ENCODE data around the gene PDE6G. TPM values are rescaled to one million over a fixed set of nuclear protein-coding genes. Genes with fewer than 3 reads are reported as not detected.

Gene PDE6G
- total RNA-seq, 1 donor from 2014 or later: not detected

GRCh38 chr17:81660441-81660840 lies 4.1 kb upstream of the PDE6G start:
- Mint-ChIP-seq H3K27ac (no peak overlapping the region), H3K36me3 (no peaks in the 10 kb centered on the region), H3K9me3 (no peaks in the 10 kb centered on the region), H3K27me3 (ENCODE audit: insufficient read depth, low read depth) (no peaks in the 10 kb centered on the region), H3K4me1 (peaks cover 4% of the 10 kb centered on the region), H3K4me3 (no peak overlapping the region)
- Histone ChIP-seq H3K4me1 (peaks cover under 1% of the 10 kb centered on the region), H3K27ac (no peak overlapping the region), H3K79me2 (ENCODE audit: low read depth) (peaks cover 7% of the 10 kb centered on the region), H3K36me3 (no peaks in the 10 kb centered on the region), H3K4me3 (no peak overlapping the region), H3K9ac (no peak overlapping the region), H3F3A (ENCODE audit: low read depth) (peaks cover under 1% of the 10 kb centered on the region), H3K9me3 (ENCODE audit: low read depth) (no peaks in the 10 kb centered on the region), H3K4me2 (no peak overlapping the region), H3K27me3 (no peaks in the 10 kb centered on the region), H4K20me1 (ENCODE audit: low read depth) (no peaks in the 10 kb centered on the region), H2AFZ (replicated peaks) (no peak overlapping the region)
- no peak for TF ChIP-seq EZH2phosphoT487 (IDR thresholded peaks at IDR 0.05)
- TF ChIP-seq EZH2 (IDR thresholded peaks at IDR 0.05): no peak
- TF ChIP-seq CTCF (IDR thresholded peaks at IDR 0.05): no peak
- no peak for DNase-seq (ENCODE audit: low spot score)

GRCh38 chr17:81659038-81659437 lies 2.7 kb upstream of the PDE6G start:
- H3K27me3 ChIP-seq: no peaks in the 10 kb centered on the region
- no peak overlapping the region for H3K4me2 ChIP-seq
- no peaks in the 10 kb centered on the region for H4K20me1 ChIP-seq (ENCODE audit: low read depth)
- H3K9me3 ChIP-seq (ENCODE audit: low read depth): no peaks in the 10 kb centered on the region
- Mint-ChIP-seq H3K4me1 (peaks cover 3% of the 10 kb centered on the region), H3K27ac (no peak overlapping the region), H3K9me3 (no peaks in the 10 kb centered on the region), H3K36me3 (no peaks in the 10 kb centered on the region), H3K4me3 (no peak overlapping the region), H3K27me3 (ENCODE audit: insufficient read depth, low read depth) (no peaks in the 10 kb centered on the region)
- H3F3A ChIP-seq (ENCODE audit: low read depth): no peaks in the 10 kb centered on the region
- H3K36me3 ChIP-seq: no peaks in the 10 kb centered on the region
- H3K4me1 ChIP-seq: no peaks in the 10 kb centered on the region
- H3K79me2 ChIP-seq (ENCODE audit: low read depth): no peaks in the 10 kb centered on the region
- TF ChIP-seq EZH2phosphoT487 (IDR thresholded peaks at IDR 0.05) (no peak), EZH2 (IDR thresholded peaks at IDR 0.05) (no peak), CTCF (IDR thresholded peaks at IDR 0.05) (no peak)
- no peak for DNase-seq (ENCODE audit: low spot score)
- H3K4me3 ChIP-seq: no peak overlapping the region
- no peak overlapping the region for H3K9ac ChIP-seq
- H2AFZ ChIP-seq (replicated peaks): no peak overlapping the region
- H3K27ac ChIP-seq: no peak overlapping the region

- H3K36me3 ChIP-seq: no peaks in the 10 kb centered on the region
- Mint-ChIP-seq H3K27ac (no peak overlapping the region), H3K4me1 (peaks cover 14% of the 10 kb centered on the region), H3K4me3 (no peak overlapping the region), H3K9me3 (no peaks in the 10 kb centered on the region), H3K27me3 (ENCODE audit: insufficient read depth, low read depth) (peaks cover 2% of the 10 kb centered on the region), H3K36me3 (no peaks in the 10 kb centered on the region)
- no peak overlapping the region for H3K27ac ChIP-seq
- H3K9ac ChIP-seq: no peak overlapping the region
- no peak for DNase-seq (ENCODE audit: low spot score)
- no peak overlapping the region for H3K4me3 ChIP-seq
- no peaks in the 10 kb centered on the region for H3K4me1 ChIP-seq
- no peak overlapping the region for H2AFZ ChIP-seq (replicated peaks)
- no peaks in the 10 kb centered on the region for H3K79me2 ChIP-seq (ENCODE audit: low read depth)
- H3K4me2 ChIP-seq: no peak overlapping the region
- H3K9me3 ChIP-seq (ENCODE audit: low read depth): no peaks in the 10 kb centered on the region
- H3F3A ChIP-seq (ENCODE audit: low read depth): no peaks in the 10 kb centered on the region
- TF ChIP-seq EZH2phosphoT487 (IDR thresholded peaks at IDR 0.05): no peak
- no peak for TF ChIP-seq CTCF (IDR thresholded peaks at IDR 0.05)
- no peak for TF ChIP-seq EZH2 (IDR thresholded peaks at IDR 0.05)
- no peaks in the 10 kb centered on the region for H4K20me1 ChIP-seq (ENCODE audit: low read depth)
- no peaks in the 10 kb centered on the region for H3K27me3 ChIP-seq
Observed at GRCh38 chr17:81656835-81657234, 493 bp upstream of the PDE6G start.
